NCI-H1417 treated with DMSO at 0.1 percent for 48 hours (cell line): ENCODE data around the gene DERA.
"Not testable (repeated sequence)": the region's sequence is repeated elsewhere in the genome, so short reads cannot be mapped to it uniquely, and the experiment has no call there.

Experiments
- DNase-seq: peaks from one replicate; lab custom pipeline; 2025; lab: John Stamatoyannopoulos, UW

Gene DERA

DNA sequence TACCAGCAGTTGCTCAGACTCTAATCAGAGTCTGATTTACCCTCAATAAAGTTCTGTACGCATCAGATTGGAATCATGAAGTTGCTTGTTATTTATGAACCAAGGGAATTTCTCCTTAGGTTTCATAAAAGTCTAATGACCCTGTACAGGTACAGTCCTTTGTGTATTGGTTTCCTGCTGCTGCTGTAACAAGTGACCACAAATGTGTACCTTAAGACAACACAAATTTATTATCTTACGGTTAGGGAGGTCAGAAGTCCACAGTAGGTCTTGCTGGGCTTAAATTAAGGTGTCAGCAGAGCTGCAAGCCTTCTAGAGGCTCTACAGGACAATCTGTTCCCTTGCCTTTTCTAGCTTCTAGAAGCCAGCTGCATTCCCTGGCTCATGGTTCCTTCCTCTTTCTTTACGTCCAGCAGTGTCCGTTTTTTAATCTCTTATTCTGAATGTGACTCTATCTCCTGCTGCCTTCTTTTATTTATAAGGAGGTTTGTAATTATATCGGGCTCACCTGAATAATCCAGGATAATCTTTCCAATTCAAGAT, 6.7 kb upstream of the DERA start:
- no peak for DNase-seq

- DNase-seq = no peak
Measured at GRCh38 chr12:15910468-15910863, 666 bp upstream of the DERA start.

- DNase-seq = not testable (repeated sequence)
Measured at GRCh38 chr12:15911931-15912330, 799 bp downstream of the DERA start.

GRCh38 chr12:15914131-15914530, 3.0 kb downstream of the DERA start:
- DNase-seq = not testable (repeated sequence)

- no peak for DNase-seq
Measured at GRCh38 chr12:15918066-15918465, 6.9 kb downstream of the DERA start.

DNA sequence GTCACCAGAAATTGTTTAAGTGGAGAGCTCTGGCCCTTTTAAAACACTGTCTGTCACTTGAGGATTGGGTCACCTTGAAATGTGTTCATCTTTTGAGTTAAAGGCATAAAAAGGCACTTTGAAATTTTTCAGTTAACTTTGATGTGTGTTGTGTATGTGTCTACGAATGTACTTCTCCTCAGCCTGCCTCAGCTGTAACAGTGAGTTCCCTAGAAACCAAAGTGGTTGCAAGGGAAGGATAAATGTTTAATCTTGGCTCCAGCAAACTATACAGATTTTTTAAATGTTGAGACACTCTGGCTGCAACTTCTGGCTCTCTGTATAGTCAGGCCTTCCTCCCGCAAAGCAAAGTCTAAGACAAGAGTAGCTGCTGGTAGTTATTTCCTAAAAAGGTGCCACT, 8.3 kb downstream of the DERA start:
- DNase-seq = no peak

- DNase-seq = no peak
Measured at GRCh38 chr12:15924956-15925355, 13.8 kb downstream of the DERA start.

DNA sequence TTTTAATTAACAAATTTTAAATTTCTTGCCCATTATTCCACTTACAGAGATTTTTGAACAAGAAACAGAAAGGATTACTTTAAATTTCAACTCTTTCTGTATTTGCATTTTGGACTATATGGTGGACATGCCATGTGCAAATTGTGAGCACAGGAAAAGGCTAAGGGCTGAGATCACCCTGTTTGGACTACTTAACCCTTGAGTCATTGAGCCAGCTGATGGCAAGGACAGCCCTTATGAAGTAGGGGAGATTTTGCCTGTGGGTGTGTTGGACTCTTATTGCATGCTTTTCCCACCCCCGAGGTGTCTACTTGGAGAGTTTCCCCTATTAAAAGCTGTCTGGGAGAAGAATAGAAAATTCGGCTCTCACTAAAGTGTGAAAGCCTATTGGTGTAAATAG, 17.2 kb downstream of the DERA start:
- no peak for DNase-seq

DNA sequence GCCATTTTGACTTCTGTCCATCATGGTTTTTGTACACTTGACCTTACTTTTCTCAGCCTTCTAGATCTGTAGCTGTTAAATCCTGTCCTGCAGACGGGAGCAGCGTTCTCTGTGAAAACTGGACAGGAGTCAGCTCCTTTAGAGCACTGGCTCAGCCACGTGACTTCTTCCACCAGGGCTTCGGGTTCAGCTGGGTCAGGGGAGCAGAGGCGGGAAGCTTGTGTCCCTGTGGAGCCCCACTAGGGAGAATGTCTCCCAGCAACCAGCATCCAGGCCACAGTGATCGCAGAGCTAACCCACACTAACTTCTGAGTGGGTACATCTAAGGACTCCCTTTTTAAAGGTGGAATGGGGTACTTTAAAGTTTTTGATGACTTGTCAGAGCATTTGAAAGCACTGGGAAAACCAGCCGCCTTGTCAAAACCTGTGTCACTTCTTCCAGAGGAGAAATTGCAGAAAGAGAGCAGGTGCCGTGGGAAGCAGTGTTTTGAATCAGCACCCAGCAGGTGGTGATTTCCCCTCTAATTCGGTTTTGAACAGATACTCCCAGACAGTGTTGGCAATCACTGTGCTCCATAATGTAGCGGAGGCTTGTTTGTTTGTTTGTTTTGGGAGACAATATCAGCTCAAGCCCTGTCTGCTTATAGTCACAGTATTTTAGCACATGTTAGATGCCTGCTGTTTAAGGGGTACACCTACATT, 17.9 kb downstream of the DERA start:
- DNase-seq = peak; percentile 42

GRCh38 chr12:15931590-15932053, 20.5 kb downstream of the DERA start:
- DNase-seq = no peak

GRCh38 chr12:15932327-15932726, 21.2 kb downstream of the DERA start:
- DNase-seq = no peak

- DNase-seq = no peak
Measured at GRCh38 chr12:15932971-15933370, 21.8 kb downstream of the DERA start.

- no peak for DNase-seq
Measured at GRCh38 chr12:15933751-15934150, 22.6 kb downstream of the DERA start.

- no peak for DNase-seq
Measured at GRCh38 chr12:15936751-15937150, 25.6 kb downstream of the DERA start.

- DNase-seq = no peak
Measured at GRCh38 chr12:15937902-15938301, 26.8 kb downstream of the DERA start.

DNA sequence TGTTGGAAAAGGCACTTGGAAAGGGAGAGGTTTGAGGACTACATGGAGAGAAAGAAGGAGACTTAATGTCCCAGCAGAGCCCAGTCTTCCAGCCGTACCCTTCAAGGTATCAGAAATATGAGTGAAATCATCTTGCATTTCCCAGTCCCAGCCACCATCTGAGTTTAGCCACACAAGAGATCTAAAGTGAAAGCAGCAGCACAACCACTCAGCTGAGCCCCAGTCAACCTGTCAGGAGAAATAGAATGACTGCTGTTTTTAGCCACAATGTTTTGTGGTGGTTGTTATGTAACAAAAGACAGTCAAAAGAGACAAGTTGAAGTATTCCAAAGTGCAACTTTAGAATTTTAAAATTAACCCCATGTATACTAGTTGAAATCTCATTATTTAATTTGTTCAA, 28.0 kb downstream of the DERA start:
- DNase-seq = no peak

- no peak for DNase-seq
Measured at GRCh38 chr12:15942475-15942874, 31.3 kb downstream of the DERA start.

GRCh38 chr12:15943519-15943918, 32.4 kb downstream of the DERA start:
- not testable (repeated sequence) for DNase-seq

DNA sequence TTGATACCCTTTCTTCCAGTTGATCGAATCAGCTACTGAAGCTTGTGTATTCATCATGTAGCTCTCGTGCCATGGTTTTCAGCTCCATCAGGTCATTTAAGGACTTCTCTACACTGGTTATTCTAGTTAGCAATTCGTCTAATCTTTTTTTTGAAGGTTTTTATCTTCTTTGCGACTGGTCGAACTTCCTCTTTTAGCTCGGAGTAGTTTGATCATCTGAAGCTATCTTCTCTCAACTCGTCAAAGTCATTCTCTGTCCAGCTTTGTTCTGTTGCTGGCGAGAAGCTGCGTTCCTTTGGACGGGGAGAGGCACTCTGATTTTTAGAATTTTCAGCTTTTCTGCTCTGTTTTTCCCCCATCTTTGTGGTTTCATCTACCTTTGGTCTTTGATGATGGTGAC, 37.3 kb downstream of the DERA start:
- DNase-seq = not testable (repeated sequence)

- DNase-seq = no peak
Measured at GRCh38 chr12:15955281-15955680, 44.1 kb downstream of the DERA start.

DNA sequence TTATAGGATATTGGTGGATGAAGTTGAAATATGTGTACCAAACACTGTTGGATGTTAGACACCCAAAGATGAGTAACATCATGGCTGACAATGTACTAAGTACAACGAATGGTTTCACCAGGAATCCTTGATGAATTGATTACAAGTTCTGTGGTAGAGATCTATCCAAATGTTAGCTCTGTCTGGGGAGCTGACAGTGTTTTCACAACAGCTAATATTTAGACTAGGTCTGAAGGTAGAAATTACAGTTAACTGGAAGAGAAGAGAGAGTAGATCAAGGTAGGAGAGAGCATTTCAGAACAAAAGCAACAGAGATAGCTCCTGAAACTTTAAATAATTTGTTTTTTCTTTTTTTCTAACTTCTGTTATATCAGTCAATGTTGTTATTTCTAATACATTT, 44.9 kb downstream of the DERA start:
- no peak for DNase-seq

DNA sequence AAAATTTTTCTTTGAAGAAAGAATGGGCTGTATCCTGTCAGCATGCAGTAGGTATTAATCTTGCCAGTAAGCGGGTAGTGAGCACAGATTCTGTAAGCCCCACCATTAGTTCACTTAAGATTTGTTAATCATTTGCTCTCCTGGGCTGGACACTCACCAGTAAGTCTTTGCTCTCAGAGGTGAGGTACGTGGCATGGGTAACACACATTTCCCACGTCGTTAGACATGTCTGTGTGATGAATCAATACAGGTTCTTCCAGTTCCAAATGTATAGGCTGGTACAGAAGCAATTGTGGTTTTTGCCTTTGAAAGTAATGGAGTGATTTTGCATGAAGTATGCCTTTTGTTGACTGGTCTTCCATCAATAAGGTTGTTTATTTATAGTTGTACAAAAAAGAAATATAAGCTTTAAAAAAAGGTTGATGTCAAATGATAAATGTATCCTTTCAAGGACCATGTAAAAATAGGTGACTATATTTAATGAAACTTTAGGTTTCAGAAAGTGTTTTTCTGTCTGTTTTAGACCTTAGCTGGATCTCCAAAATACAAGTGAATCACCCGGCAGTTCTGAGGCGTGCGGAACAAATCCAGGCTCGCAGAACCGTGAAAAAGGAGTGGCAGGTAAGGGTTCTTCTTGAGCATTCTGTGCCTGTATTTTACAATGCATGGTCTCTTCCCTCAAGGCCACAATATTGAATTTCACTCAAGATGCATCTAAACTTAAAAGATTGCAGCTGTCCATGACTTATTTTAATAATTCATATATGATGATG, 45.5 kb downstream of the DERA start:
- no peak for DNase-seq

DNA sequence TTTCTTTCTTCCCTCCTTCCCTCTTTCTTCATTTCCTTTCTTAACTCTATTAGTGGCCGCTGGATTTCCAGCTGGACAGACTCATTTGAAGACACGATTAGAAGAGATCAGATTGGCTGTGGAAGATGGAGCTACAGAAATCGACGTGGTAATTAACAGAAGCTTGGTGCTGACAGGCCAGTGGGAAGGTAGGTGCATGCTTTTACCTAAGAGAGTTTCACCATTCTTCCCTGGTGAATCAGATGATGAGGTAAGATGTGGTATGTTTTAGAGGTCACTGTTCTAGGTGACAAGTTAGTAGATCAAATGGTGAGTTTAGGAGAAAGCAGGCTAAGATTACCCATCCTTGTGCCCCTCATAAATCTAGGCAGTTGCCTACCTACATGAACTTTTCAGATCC, 51.6 kb downstream of the DERA start:
- DNase-seq = no peak
